ENCODE measurements around the gene LGR6.
A peak's percentile ranks its signal among the peaks of the same experiment; 100 is the strongest.
"Not testable (repeated sequence)": the region's sequence is repeated elsewhere in the genome, so short reads cannot be mapped to it uniquely, and the experiment has no call there.

The LGR6 gene

DNA sequence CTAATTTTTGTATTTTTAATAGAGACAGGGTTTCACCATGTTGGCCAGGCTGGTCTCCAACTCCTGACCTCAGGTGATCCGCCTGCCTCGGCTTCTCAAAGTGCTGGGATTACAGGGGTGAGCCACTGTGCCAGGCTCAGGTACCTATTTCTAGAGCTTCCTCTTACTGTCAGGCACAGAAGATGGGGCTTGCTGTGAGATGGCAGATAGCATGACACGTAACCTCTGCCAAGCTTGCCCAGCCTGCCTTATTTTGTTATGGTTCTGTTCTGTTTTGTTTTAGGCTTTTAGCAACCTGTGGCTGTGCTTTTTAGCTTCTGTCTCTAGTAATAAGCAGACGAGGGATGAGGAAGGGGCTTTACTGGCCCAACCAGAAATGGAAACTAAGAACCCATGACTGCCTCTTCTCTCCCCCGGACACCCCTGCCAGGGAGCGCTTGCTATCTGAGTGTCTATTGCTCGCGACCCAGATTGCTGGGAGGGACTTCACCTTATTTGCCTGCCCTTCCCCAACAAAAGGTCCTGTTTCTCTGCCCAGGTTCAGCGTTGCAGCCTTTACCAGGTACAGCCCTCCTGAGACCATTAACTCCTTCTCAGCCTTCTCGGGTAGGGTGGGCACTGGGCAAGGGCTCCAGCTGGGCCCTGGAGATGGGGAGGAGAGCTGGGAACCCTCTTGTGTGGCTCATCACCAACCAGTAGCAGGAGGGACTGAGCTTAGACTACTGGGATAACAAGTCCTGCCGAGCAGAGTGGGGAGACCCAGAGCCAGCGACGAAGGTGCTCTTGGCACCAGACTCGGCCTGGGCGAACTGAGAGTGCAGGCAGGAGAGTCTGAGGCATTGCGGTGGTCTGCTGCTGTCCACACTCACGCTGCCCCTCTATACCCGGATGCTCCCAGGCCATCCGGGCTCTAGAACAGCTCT lies 13.5 kb upstream of the LGR6 start:
- DNase-seq (ENCODE audit: low spot score): no peak

GRCh38 chr1:202180751-202181139 lies 12.9 kb upstream of the LGR6 start:
- not testable (repeated sequence) for DNase-seq (ENCODE audit: low spot score)

GRCh38 chr1:202181586-202181985 lies 12.0 kb upstream of the LGR6 start:
- DNase-seq (ENCODE audit: low spot score): no peak

- no peak for DNase-seq (ENCODE audit: low spot score)
These were observed 11.3 kb upstream of the LGR6 start for GRCh38 chr1:202182040-202182877.

GRCh38 chr1:202184750-202185460 lies 8.7 kb upstream of the LGR6 start:
- DNase-seq (ENCODE audit: low spot score): peak; percentile 89

DNA sequence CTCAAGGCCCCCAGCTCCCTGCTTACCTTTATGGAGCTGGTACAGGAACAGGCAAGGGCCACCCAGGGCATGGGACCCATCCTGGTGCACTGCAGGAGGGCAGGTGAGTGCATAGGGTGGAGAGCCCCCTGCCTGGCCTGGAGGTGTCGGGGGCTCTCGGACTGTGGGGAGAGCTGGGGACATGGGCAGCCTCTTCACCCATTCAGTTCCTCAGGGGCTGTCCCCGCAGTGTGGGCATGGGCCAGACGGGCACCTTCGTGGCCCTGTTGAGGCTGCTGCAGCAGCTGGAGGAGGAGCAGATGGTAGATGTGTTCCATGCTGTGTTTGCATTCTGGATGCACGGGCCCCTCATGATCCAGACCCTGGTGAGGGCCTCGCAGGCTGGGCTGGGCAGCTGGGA lies 7.3 kb upstream of the LGR6 start:
- no peak for DNase-seq (ENCODE audit: low spot score)

- no peak for DNase-seq (ENCODE audit: low spot score)
These were observed 6.4 kb upstream of the LGR6 start for GRCh38 chr1:202187041-202187671.

GRCh38 chr1:202187697-202188407 lies 5.7 kb upstream of the LGR6 start:
- DNase-seq (ENCODE audit: low spot score): no peak

GRCh38 chr1:202189001-202189790 lies 4.4 kb upstream of the LGR6 start:
- DNase-seq (ENCODE audit: low spot score): peak; percentile 78

DNA sequence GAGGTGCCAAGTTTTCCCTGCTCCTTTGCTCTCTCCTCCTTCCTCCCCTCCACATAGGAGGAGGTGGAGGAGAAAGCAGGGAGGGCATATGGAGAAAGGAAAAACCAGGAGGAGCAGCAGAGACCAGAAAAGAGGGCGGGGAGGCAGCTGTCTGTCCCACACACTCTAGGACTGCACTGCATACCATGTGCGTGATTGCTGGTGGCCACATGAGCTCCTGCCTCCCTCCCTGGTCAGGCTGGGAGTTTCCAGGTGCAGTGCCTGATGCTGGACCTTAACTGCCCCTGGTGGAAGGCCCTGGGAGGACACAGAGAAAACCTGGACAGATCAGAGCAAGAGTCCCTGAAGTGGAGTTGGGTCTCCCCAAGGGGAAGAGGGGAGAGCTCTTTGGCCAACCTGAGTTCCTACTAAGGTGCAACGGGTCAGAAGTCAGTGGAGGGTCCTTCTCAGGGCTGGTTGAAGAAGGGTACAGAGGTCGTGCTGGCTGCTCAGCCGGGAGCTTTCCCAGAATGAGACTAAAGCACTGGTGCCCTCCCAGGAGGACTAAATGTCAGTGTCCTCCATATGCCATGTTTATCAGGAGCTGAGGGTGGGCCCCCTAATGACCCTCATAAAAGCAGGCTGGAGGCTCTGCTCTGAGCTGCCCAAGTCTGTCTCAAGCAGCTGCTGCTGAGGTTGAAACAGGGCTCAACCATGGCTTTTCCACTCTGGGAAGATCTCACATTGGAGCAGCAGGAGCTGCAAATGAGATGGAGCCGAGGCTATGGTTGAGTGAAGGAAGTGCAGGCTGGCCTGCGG lies 3.5 kb upstream of the LGR6 start:
- no peak for DNase-seq (ENCODE audit: low spot score)

DNA sequence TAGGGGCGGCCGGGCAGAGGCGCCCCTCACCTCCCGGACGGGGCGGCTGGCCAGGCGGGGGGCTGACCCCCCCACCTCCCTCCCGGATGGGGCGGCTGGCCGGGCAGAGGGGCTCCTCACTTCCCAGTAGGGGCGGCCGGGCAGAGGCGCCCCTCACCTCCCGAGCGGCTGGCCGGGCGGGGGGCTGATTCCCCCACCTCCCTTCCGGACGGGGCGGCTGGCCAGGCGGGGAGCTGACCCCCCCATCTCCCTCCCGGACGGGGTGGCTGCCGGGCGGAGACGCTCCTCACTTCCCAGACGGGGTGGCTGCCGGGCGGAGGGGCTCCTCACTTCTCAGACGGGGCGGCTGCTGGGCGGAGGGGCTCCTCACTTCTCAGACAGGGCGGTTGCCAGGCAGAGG lies 2.2 kb upstream of the LGR6 start:
- not testable (repeated sequence) for DNase-seq (ENCODE audit: low spot score)

GRCh38 chr1:202192770-202193613 lies 607 bp upstream of the LGR6 start:
- peak; percentile 84 for DNase-seq (ENCODE audit: low spot score)

GRCh38 chr1:202194328-202194648 lies 689 bp downstream of the LGR6 start:
- DNase-seq (ENCODE audit: low spot score): no peak

DNA sequence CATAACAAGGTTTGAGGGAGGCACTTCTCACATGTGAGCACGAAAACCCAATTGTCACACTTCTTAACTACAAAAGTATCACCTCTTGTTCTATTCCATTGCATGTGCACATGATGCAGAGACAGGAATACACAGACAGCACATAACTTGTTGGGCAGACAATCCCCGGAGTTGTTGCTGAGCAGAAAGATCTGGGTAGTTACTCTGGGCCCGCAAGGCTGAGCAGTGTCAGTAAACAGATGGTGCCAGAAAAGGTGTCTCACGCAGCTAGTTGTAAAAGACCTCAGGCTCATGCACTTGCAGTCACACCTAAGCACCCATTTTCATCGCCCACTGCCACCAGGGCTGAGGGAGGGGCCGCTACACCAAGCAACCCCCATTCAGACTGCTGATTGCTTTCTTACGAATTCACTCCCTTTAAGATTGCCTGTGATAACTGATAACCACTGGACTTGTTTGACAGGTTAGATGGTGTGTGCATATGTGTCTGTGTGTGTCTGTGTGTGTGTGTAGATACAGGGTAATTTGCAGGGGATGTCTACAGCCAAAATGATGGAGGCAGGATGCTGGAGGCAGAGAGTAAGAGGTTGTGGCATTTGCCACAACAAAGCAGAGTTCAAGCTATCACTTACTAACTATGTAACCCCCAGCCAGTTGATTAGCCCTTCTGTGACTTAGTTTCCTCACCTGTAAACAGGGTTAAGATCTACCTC lies 4.2 kb downstream of the LGR6 start:
- DNase-seq (ENCODE audit: low spot score): no peak

- no peak for DNase-seq (ENCODE audit: low spot score)
These were observed 4.7 kb downstream of the LGR6 start for GRCh38 chr1:202198366-202198724.

DNA sequence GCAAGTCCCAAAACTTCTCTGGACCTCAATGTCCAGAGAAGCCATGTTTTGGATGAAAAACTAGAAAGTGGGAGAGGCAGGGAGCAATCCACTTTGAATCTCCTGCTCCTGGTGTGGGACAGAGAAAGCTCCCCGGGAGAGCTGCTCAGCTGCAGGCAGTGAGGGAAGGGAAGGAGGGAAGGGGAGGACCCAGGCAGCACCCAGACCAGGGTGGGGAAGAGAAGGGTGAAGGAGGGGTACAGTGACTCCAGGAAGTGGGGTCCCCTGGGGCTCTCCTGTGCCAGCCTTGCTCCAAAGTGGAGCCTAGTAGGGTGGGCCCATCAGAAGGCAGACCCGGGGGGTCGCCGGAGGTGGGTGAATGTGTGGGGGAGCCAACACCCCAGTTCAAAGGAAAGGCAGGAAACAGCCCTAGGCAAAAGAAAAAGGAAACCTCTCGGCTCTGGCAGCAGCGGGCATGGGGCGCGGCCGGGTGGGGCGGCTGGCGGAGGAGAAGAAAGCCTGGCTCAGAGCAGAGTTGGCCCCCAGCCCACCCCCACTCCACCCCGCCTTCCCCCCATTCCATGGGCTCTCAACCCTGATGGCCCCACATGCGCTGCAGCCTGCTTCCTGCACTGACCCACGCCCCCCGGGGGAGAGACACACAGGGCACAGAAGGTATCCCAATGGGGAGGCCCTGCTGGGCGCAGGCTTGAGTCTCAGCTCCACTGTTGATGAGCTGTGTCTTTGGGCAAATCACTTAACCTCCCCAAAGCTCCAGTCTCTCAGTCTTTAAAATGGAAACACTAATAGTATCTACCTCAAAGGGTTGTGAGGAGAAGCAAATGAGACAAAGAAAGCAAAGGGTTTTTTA lies 5.7 kb downstream of the LGR6 start:
- DNase-seq (ENCODE audit: low spot score): no peak

DNA sequence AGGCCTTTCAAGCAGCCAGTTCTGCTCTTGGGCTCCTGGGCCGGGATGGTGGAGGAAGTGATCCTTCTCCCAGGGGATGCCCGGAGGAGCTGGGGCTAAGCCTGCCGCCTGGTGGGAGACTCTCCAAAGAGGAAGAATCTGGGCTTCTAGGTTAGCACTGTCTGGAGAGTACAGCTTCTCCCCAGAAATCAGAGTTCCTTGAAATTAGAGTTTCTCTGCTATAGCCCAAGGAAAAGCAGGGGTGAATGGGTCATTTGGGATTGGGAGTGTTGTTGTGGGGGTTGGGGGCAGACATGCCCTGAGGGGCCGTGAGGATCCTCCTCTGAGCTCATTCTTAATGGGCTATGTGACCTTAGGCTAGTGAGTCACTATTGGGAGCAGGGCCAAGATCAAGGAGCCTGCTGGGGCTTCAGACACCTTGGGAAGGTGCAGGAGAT lies 6.5 kb downstream of the LGR6 start:
- no peak for DNase-seq (ENCODE audit: low spot score)
